ENCODE measurements around the gene DNAAF2.

Gene DNAAF2

DNA sequence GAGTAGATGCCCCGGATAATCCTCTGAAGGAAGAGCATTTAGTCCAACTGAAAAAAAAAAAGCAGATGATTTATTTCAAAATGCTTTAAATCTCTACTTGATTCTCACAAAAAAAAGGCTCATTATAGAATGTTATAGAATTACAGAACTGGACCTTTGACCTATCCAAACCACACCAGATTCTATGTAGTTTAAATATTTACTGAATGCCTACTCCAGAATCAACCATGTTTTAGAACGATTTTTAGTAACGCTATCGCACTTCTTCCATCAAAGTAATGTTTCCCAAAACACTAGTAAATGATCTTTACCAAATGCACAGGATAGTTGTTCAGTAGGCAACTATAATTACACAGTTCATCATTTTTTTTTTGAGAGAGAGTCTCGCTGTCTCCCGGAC lies 51.4 kb downstream of the DNAAF2 start:
- DNase-seq = no peak

DNA sequence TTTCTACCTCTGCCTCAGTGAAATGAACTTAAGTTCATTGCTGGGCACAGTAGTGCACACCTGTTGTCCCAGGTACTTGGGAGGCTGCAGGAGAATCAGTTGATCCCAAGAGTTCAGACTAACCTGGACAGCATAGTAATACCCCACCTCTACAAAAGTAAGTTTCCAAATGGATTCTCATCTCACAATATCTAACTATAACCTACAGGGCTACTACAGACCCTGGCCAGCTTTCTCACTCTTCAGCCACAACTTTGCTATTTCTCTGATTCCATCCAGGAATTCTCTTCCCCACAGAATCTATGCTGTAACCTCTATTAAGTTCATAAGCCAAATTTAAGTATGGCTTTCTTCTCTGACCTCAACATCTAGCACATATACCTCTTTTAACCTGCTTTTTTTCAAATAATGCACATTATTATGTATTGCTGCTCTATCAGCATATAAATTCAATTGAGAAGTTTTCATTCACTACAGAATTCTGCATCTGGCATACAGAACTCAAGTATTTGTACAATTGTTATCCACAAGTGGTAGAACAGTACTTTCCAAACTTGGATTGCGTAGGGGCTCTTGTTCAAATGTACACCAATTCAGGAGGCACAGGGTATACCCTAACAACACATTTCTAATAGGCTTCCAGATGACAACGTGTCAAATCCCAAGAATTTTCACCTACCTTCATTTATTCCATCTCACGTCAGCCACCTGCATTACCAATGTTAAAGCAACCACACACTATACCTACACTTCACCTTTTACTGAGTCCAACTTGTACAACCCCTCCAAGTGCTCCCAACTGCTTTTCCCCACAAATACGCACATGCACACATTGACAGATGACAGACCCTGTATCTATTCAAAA lies 52.7 kb downstream of the DNAAF2 start:
- DNase-seq = no peak

DNA sequence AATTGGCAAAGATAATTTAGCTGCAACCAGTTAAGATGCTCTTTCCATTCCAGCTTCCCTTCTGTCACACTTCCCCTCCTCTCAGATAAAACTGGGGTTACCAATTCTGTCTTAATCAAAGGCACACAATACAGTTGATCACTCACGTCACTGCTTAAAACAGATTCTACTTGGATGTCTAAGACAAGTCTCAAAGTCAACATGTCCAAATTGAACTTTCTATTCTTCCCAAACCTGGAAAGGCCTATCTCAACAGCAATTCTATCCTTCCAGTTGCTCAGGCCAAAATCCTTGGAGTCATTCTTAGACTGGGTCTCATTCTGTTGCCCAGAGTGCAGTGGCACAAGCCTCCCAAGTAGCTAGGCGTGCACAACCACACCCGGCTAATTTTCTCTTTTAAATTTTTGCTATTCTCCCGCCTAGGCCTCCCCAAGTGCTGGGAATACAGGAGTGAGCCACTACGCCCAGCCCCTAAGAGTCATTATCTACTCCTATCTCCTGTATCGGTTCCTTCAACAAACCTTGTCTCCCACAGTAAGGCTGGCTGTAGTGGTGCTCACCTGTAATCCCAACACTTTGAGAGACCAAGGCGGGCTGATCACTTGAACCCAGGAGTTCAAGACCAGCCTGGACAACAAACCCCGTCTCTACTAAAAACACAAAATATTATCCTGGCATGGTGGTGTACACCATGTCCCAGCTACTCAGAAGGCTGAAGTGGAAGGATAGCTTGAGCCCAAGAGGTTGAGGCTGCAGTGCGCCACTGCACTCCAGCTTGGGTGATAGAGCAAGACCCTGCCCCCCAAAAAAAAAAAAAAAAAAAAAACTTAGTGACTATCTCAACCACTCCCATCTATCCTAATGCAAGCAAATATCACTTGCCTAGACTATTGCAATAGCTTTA lies 53.6 kb downstream of the DNAAF2 start:
- DNase-seq = no peak

DNA sequence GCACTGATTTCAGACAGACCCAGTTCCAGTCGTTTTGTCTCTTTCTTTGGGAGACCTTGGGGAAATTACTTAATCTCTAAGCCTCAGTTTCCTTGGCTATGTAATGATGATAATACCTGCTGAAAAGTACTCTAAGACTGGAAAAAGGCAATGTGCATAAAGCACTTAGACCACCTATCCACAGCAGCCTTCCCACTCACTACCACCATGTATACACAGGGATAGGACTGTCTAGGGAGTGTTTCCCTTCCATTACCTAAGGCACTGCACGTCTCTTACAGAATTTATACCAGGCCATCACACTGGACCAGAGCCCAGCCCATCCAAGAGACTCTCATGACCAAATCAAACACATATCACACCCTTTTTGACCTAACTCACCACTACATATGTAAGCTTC lies 55.2 kb downstream of the DNAAF2 start:
- DNase-seq = no peak

DNA sequence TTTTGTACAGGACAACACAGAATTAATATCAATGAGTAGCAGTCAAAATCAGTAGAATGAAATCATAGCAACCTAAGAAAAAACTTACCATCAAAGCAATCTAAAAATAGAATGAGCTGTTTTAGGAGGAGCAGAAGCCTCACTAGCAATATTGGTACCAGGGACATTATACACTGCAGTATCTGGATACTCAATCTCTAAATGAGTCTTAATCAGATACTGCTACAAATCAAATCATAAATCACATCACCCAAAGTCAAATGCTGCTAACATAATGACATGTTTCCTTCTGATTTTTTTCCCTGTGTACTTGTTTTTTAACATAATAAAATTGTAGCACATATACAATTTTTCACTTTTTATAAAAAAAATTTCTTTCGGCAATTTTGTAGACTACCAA lies 56.9 kb downstream of the DNAAF2 start:
- no peak for DNase-seq
